Thyroid gland (tissue), 4 donors: ENCODE measurements around the gene CDK19.

ENCODE experiments used
- POLR2A ChIP-seq, 2 donors: fragments of 450-650 bp; IDR thresholded peaks; one replicate each; pipeline ENCODE4 v1.6.1; 2017; ENCODE audit warnings: antibody characterized with exemption in 2 of 2, mild to moderate bottlenecking in 2 of 2, moderate library complexity in 1 of 2
- TF ChIP-seq, protein P1 (sequence below), 6 experiments: fragments of 200-600 bp in 3 of 6; fragments of 450-650 bp in 3 of 6; sonication (generic) in 3 of 6; IDR thresholded peaks; one replicate each; pipeline ENCODE4 v1.5.1; 2016 to 2019; ENCODE audit warnings: antibody characterized with exemption in 6 of 6, mild to moderate bottlenecking in 2 of 6, inconsistent platforms in 1 of 6, moderate library complexity in 1 of 6

DNA sequence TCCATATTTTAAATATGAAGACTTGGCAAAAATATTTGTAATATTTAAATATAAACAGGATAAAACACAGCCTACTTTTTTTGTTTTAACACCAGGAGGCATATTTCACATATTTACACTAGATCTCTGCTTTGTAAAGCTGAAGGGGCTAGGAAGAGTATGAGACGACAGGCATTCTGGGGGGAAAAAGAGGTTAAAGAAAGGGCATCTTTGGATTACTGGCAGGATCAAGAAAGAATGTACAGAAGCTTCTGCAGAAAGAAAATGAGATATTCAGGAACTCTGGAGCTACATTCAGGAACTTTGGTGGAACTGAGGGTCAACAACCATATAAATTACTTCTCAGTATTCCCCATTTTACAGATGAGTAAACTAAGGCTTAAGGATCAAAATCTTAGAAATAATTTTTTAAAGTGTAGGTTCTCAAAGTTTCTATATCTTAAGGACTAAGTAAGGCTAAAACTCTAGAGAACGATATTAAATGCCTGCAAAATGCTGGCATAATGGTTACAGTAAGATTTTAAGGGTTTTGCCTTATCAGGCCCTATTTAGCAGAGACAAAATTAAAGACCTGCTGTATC lies 156.5 kb downstream of the CDK19 start:
- TF ChIP-seq, protein P1, sequence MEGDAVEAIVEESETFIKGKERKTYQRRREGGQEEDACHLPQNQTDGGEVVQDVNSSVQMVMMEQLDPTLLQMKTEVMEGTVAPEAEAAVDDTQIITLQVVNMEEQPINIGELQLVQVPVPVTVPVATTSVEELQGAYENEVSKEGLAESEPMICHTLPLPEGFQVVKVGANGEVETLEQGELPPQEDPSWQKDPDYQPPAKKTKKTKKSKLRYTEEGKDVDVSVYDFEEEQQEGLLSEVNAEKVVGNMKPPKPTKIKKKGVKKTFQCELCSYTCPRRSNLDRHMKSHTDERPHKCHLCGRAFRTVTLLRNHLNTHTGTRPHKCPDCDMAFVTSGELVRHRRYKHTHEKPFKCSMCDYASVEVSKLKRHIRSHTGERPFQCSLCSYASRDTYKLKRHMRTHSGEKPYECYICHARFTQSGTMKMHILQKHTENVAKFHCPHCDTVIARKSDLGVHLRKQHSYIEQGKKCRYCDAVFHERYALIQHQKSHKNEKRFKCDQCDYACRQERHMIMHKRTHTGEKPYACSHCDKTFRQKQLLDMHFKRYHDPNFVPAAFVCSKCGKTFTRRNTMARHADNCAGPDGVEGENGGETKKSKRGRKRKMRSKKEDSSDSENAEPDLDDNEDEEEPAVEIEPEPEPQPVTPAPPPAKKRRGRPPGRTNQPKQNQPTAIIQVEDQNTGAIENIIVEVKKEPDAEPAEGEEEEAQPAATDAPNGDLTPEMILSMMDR (IDR thresholded peaks at IDR 0.05), result no peak
- no peak for TF ChIP-seq POLR2A (IDR thresholded peaks at IDR 0.05)
